PFSK-1 (cell line): ENCODE data around the gene CAD.

Experiments
- SIN3A ChIP-seq: IDR thresholded peaks from 2 replicates; pipeline ENCODE4 v1.6.1; 2012; ENCODE audit warnings: mild to moderate bottlenecking, low read length, moderate library complexity, borderline replicate concordance; ENCODE audit not compliant: insufficient read depth
- TAF1 ChIP-seq: IDR thresholded peaks from 2 replicates; pipeline ENCODE4 v1.6.1; 2012; ENCODE audit warnings: low read length, control low read depth, borderline replicate concordance; ENCODE audit not compliant: insufficient read depth

- TF ChIP-seq SIN3A (no peak), TAF1 (no peak)
Observed at GRCh38 chr2:27177441-27178351, 39.5 kb upstream of the CAD start.
